Endodermal cell (in vitro differentiated cells): Measurements from ENCODE around the gene OPN3. TPM values are rescaled to one million over a fixed set of nuclear protein-coding genes. Genes with fewer than 3 reads are reported as not detected.

ENCODE experiments used
- DNase-seq: peaks from one replicate; pipeline ENCODE4 v3.0.0-alpha.2; 2017
- H3K27ac ChIP-seq: 2 replicates; pipeline ENCODE4 v1.5.1; 2013; ENCODE audit warnings: mild to moderate bottlenecking, low read depth, low read length, moderate library complexity
- H3K27me3 ChIP-seq: 2 replicates; pipeline ENCODE4 v1.6.1; 2013; ENCODE audit warnings: mild to moderate bottlenecking, low read length, moderate library complexity; ENCODE audit not compliant: insufficient read depth, control insufficient read depth, poor library complexity, severe bottlenecking
- H3K36me3 ChIP-seq: 2 replicates; pipeline ENCODE4 v1.7.0; 2013; ENCODE audit warnings: mild to moderate bottlenecking, low read length, moderate library complexity; ENCODE audit not compliant: control insufficient read depth, insufficient read depth
- H3K4me1 ChIP-seq: one replicate; pipeline ENCODE4 v1.7.0; 2013; ENCODE audit warnings: low read length; ENCODE audit not compliant: control insufficient read depth, insufficient read depth
- H3K4me3 ChIP-seq: 2 replicates; pipeline ENCODE4 v1.5.1; 2013; ENCODE audit warnings: mild to moderate bottlenecking, low read length, moderate library complexity
- H3K9ac ChIP-seq: 2 replicates; pipeline ENCODE4 v1.6.1; 2013; ENCODE audit warnings: mild to moderate bottlenecking, low read length, moderate library complexity; ENCODE audit not compliant: poor library complexity, severe bottlenecking; ENCODE audit errors: extremely low read depth
- H3K9me3 ChIP-seq: 2 replicates; pipeline ENCODE4 v1.6.1; 2013; ENCODE audit warnings: mild to moderate bottlenecking, low read length, moderate library complexity; ENCODE audit not compliant: control insufficient read depth
- H3K27ac Mint-ChIP-seq: 2 replicates; pipeline ENCODE4 v1.8.0; 2020; ENCODE audit warnings: mixed read lengths
- H3K27me3 Mint-ChIP-seq: 2 replicates; pipeline ENCODE4 v1.8.0; 2021; ENCODE audit warnings: mild to moderate bottlenecking, mixed read lengths; ENCODE audit not compliant: insufficient read depth
- H3K36me3 Mint-ChIP-seq: 2 replicates; pipeline ENCODE4 v1.8.0; 2020; ENCODE audit warnings: low read depth, mixed read lengths
- H3K4me1 Mint-ChIP-seq: 2 replicates; pipeline ENCODE4 v1.8.0; 2020; ENCODE audit warnings: mixed read lengths
- H3K4me3 Mint-ChIP-seq: 2 replicates; pipeline ENCODE4 v1.8.0; 2020; ENCODE audit warnings: mild to moderate bottlenecking, moderate library complexity, mixed read lengths
- H3K9me3 Mint-ChIP-seq: 2 replicates; pipeline ENCODE4 v1.8.0; 2020; ENCODE audit warnings: mild to moderate bottlenecking, mixed read lengths
- CTCF ChIP-seq: fragments of 200-600 bp; sonication (generic); conservative IDR thresholded peaks from 2 replicates; pipeline ENCODE4 v1.5.0; 2021; ENCODE audit warnings: antibody characterized with exemption, mild to moderate bottlenecking
- WGBS, 2 experiments: methylation state at CpG; one replicate each; pipeline versions ENCODE4 v1.1.5 to v1.1.7; 2013; ENCODE audit warnings: missing lambda C conversion rate in 2 of 2, mixed read lengths in 1 of 2; ENCODE audit not compliant: insufficient coverage in 1 of 2, insufficient read length in 1 of 2; 5-methylcytosine and 5-hydroxymethylcytosine counted together
- total RNA-seq, 2 donors: library from RNA; stranded (reverse); fragmentation: NEBNext Ultra II Directional in 1 of 2; extraction: Animal tissue kit (Norgen Biotek cat#: 25700) in 1 of 2; gene quantifications; 2 replicates in 1 of 2; 3 replicates in 1 of 2; pipeline ENCODE4 v1.2.1, GENCODE V29; 2021

The OPN3 gene
- total RNA-seq, 2 donors from 2014 or later, result 9.0 to 22.5 TPM

- Mint-ChIP-seq H3K36me3 (no peaks in the 10 kb centered on the region), H3K27me3 (no peaks in the 10 kb centered on the region), H3K4me3 (no peak overlapping the region), H3K4me1 (peaks cover 18% of the 10 kb centered on the region), H3K9me3 (no peaks in the 10 kb centered on the region), H3K27ac (no peak overlapping the region)
- H3K4me1 ChIP-seq, result no peaks in the 10 kb centered on the region
- no peaks in the 10 kb centered on the region for H3K27me3 ChIP-seq
- no peak for DNase-seq
- H3K4me3 ChIP-seq, result no peak overlapping the region
- no peak overlapping the region for H3K9ac ChIP-seq
- no peak for TF ChIP-seq CTCF
- WGBS, 2 experiments, result 100% methylated on average over 1 of the region's 1 CpG; no CpG with 5 or more reads in 1 of the 2 experiments
- no peaks in the 10 kb centered on the region for H3K9me3 ChIP-seq
- no peaks in the 10 kb centered on the region for H3K36me3 ChIP-seq
- H3K27ac ChIP-seq, result no peak overlapping the region
These were observed 47.0 kb downstream of the OPN3 start for GRCh38 chr1:241593186-241593585.

- Histone ChIP-seq H3K9ac (no peak overlapping the region), H3K27ac (no peak overlapping the region), H3K9me3 (no peaks in the 10 kb centered on the region), H3K27me3 (no peaks in the 10 kb centered on the region), H3K36me3 (no peaks in the 10 kb centered on the region), H3K4me3 (no peak overlapping the region), H3K4me1 (no peaks in the 10 kb centered on the region)
- Mint-ChIP-seq H3K36me3 (no peaks in the 10 kb centered on the region), H3K9me3 (no peaks in the 10 kb centered on the region), H3K27ac (no peak overlapping the region), H3K4me1 (peaks cover 18% of the 10 kb centered on the region), H3K4me3 (no peak overlapping the region), H3K27me3 (no peaks in the 10 kb centered on the region)
- TF ChIP-seq CTCF, result no peak
- DNase-seq, result no peak
- WGBS, 2 experiments, result 95 to 100% methylated on average over 1 to 3 of the region's 3 CpGs
These were observed 47.8 kb downstream of the OPN3 start for GRCh38 chr1:241592273-241592958.

GRCh38 chr1:241591736-241592135 lies 48.4 kb downstream of the OPN3 start:
- Histone ChIP-seq H3K9ac (no peak overlapping the region), H3K9me3 (no peaks in the 10 kb centered on the region), H3K27ac (no peak overlapping the region), H3K4me3 (no peak overlapping the region), H3K36me3 (no peaks in the 10 kb centered on the region), H3K4me1 (no peaks in the 10 kb centered on the region), H3K27me3 (no peaks in the 10 kb centered on the region)
- H3K4me3 Mint-ChIP-seq, result no peak overlapping the region
- H3K36me3 Mint-ChIP-seq, result no peaks in the 10 kb centered on the region
- H3K4me1 Mint-ChIP-seq, result peaks cover 18% of the 10 kb centered on the region
- no peak for DNase-seq
- no peaks in the 10 kb centered on the region for H3K9me3 Mint-ChIP-seq
- TF ChIP-seq CTCF, result no peak
- no peak overlapping the region for H3K27ac Mint-ChIP-seq
- 84 to 95% methylated on average over 4 to 5 of the region's 5 CpGs for WGBS, 2 experiments
- no peaks in the 10 kb centered on the region for H3K27me3 Mint-ChIP-seq
